ENCODE data around the gene TBL1XR1. TPM values are rescaled to one million over a fixed set of nuclear protein-coding genes. Genes with fewer than 3 reads are reported as not detected.
A peak's percentile ranks its signal among the peaks of the same experiment; 100 is the strongest.

The TBL1XR1 gene
- total and polyA plus RNA-seq, 2 of the 13 experiments (the other 11 are each of a cell fraction or from before 2014, with no cell fraction given), result 57.7 to 62.5 TPM

- H3K4me3 ChIP-seq (replicated peaks in 1 of 3; ENCODE audit: insufficient read depth in 1 of 3, low read depth in 2 of 3, low read length in 3 of 3), result no peak overlapping the region; a peak in 1 of 6 replicates
- 15% methylated on average over 9 of the region's 9 CpGs for WGBS (ENCODE audit: low lambda C conversion rate)
- ATAC-seq, result peak; percentile 63
- peaks cover 0 to 3% of the 10 kb centered on the region in 2 experiments; a peak in 1 of 5 replicates for H3K27me3 ChIP-seq (ENCODE audit: control insufficient read depth in 1 of 2, insufficient read depth in 2 of 2, low read length in 2 of 2)
- H3K79me2 ChIP-seq (ENCODE audit: insufficient read depth, low read length), result no peaks in the 10 kb centered on the region
- H2AFZ ChIP-seq (ENCODE audit: low read length), result no peak overlapping the region
- H3K36me3 ChIP-seq (replicated peaks in 1 of 2; ENCODE audit: control insufficient read depth in 1 of 2, insufficient read depth in 2 of 2, low read length in 2 of 2), result no peaks in the 10 kb centered on the region
- intact Hi-C loops (cut with micrococcal nuclease; ENCODE audit: unreplicated experiment) (no loop called here), in situ Hi-C loops (cut with HindIII; ENCODE audit: extremely low pct_ligation_motif_present, low pct_unique_long_range_greater_than_20kb) (no loop called here)
- H3K4me1 ChIP-seq (ENCODE audit: insufficient read depth, low read length), result peaks cover 15% of the 10 kb centered on the region
- DNase-seq (ENCODE audit: low spot score), result no peak
- FAIRE-seq, result no peak
- H3K9me3 ChIP-seq (ENCODE audit: low read length), result no peaks in the 10 kb centered on the region
- H3K4me2 ChIP-seq (ENCODE audit: low read depth, low read length), result peak overlapping the region; percentile 50
- 0 out of 2 replicates have a peak, but pooled peaks have one; percentile 6 for TF ChIP-seq FOXA3 (CRISPR knock-in tag; IDR thresholded peaks at IDR 0.05)
- no peak for TF ChIP-seq EEA1 (CRISPR knock-in tag; IDR thresholded peaks at IDR 0.05; ENCODE audit: borderline replicate concordance)
- TF ChIP-seq RARG (CRISPR knock-in tag; IDR thresholded peaks at IDR 0.05; ENCODE audit: low read depth), result no peak
- no peak for TF ChIP-seq ZNF260 (CRISPR knock-in tag; IDR thresholded peaks at IDR 0.05; ENCODE audit: borderline replicate concordance, low read depth)
- TF ChIP-seq ZNF207 (IDR thresholded peaks at IDR 0.05; ENCODE audit: borderline replicate concordance), result no peak
- TF ChIP-seq FOSL2 (CRISPR knock-in tag; IDR thresholded peaks at IDR 0.05), result peak; percentile 69
- no peak for TF ChIP-seq RORA (CRISPR knock-in tag; IDR thresholded peaks at IDR 0.05)
- no peak for TF ChIP-seq EZH2 (conservative IDR thresholded peaks at IDR 0.05; ENCODE audit: low read depth, low read length)
- no peak overlapping the region for H3K27ac ChIP-seq (ENCODE audit: extremely low read length, insufficient read depth, low read length)
- CTCF ChIA-PET (ENCODE audit: low intra/inter-chr PET ratio, low total read pairs), result no interaction called here
- no peaks in the 10 kb centered on the region for H4K20me1 ChIP-seq (ENCODE audit: insufficient read depth, low read length)
- BruUV-seq (replicated peaks), result no TSS peak
- POLR2A ChIA-PET, result no interaction called here
- no peak overlapping the region for H3K9ac ChIP-seq (ENCODE audit: insufficient read depth, low read depth, low read length)
Observed at GRCh38 chr3:177220136-177220974, 23.1 kb upstream of the TBL1XR1 start.
